Stimulated activated naive CD4-positive, alpha-beta T cell (primary cell): ENCODE data around the gene SRGAP3.

ENCODE experiments used
- DNase-seq, 6 experiments: peaks; one replicate each; lab custom pipeline; 2025; lab: John Stamatoyannopoulos, UW

SRGAP3 gene

GRCh38 chr3:9047452-9048346 is 201.7 kb downstream of the SRGAP3 start:
- no peak for DNase-seq

GRCh38 chr3:9045371-9045770 is 204.1 kb downstream of the SRGAP3 start:
- no peak for DNase-seq

- no peak for DNase-seq
Observed at GRCh38 chr3:9043063-9043462, 206.4 kb downstream of the SRGAP3 start.

GRCh38 chr3:9041626-9042025 is 207.8 kb downstream of the SRGAP3 start:
- no peak for DNase-seq

- DNase-seq, result no peak
Observed at GRCh38 chr3:9040996-9041395, 208.4 kb downstream of the SRGAP3 start.

GRCh38 chr3:9037144-9037711 is 212.2 kb downstream of the SRGAP3 start:
- DNase-seq, result no peak

- DNase-seq, result no peak
Observed at GRCh38 chr3:9036404-9037131, 212.9 kb downstream of the SRGAP3 start.

- no peak for DNase-seq
Observed at GRCh38 chr3:9035961-9036360, 213.5 kb downstream of the SRGAP3 start.

GRCh38 chr3:9035473-9035872 is 214.0 kb downstream of the SRGAP3 start:
- DNase-seq, result no peak

GRCh38 chr3:9033867-9034266 is 215.6 kb downstream of the SRGAP3 start:
- no peak for DNase-seq

- DNase-seq, result no peak
Observed at GRCh38 chr3:9032231-9032777, 217.1 kb downstream of the SRGAP3 start.

- no peak for DNase-seq
Observed at GRCh38 chr3:9030034-9030433, 219.4 kb downstream of the SRGAP3 start.

GRCh38 chr3:9028134-9028533 is 221.3 kb downstream of the SRGAP3 start:
- DNase-seq, result no peak

- no peak for DNase-seq
Observed at GRCh38 chr3:9026320-9027045, 223.0 kb downstream of the SRGAP3 start.

GRCh38 chr3:9024341-9024740 is 225.1 kb downstream of the SRGAP3 start:
- no peak for DNase-seq

GRCh38 chr3:9023226-9023590 is 226.2 kb downstream of the SRGAP3 start:
- DNase-seq, result no peak

- DNase-seq, result no peak
Observed at GRCh38 chr3:9022305-9023225, 226.9 kb downstream of the SRGAP3 start.

- no peak for DNase-seq
Observed at GRCh38 chr3:9021271-9022009, 228.0 kb downstream of the SRGAP3 start.

GRCh38 chr3:9020426-9020825 is 229.0 kb downstream of the SRGAP3 start:
- DNase-seq, result no peak
